ENCODE data around the gene CAPN12. TPM values are rescaled to one million over a fixed set of nuclear protein-coding genes. Genes with fewer than 3 reads are reported as not detected.

Gene CAPN12
- total and polyA plus RNA-seq, 2 experiments from 2014 or later = 19.1 to 20.5 TPM

DNA sequence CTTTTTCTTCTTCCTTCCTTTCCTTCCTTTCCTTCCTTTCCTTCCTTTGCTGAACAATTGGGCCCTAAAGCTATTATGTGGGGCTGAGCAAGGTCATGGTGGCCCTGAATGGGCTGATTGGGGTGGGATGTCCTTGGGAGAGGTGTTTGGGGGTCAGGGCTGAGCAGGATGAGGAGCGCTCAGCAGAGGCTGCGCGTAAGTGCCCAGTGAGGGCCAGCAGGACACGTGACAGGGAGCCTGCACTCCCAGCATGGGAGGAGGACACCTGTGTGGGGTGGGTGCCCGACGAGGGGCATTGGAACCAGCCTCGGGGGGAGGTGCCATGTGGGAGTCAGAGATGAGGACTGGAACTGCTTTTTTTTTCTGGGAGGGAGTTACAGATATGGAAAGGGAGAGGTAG lies 34.5 kb upstream of the CAPN12 start:
- DNase-seq (ENCODE audit: low spot score) = no peak
- Histone ChIP-seq H4K20me1 (replicated peaks; ENCODE audit: insufficient read depth) (no peaks in the 10 kb centered on the region), H3K4me3 (no peak overlapping the region), H3K4me2 (no peak overlapping the region), H3F3A (replicated peaks; ENCODE audit: low read depth) (0 out of 2 replicates have a peak, but pooled peaks cover 2% of the 10 kb centered on the region), H3K27me3 (ENCODE audit: insufficient read depth) (no peaks in the 10 kb centered on the region), H2AFZ (peak overlapping the region; percentile 47; the same call in 1 of the 2 replicates), H3K4me1 (ENCODE audit: insufficient read depth) (no peaks in the 10 kb centered on the region), H3K27ac (ENCODE audit: low read depth) (no peak overlapping the region), H3K9me2 (ENCODE audit: insufficient read depth) (no peaks in the 10 kb centered on the region), H3K79me2 (replicated peaks; ENCODE audit: insufficient read depth) (no peaks in the 10 kb centered on the region), H3K36me3 (ENCODE audit: insufficient read depth) (no peaks in the 10 kb centered on the region)
- H3K4me3 Mint-ChIP-seq = no peak overlapping the region
- H3K4me1 Mint-ChIP-seq = no peaks in the 10 kb centered on the region
- H3K9me3 Mint-ChIP-seq = no peaks in the 10 kb centered on the region; the same call in 2 of the 3 replicates
- 0 out of 2 replicates have a peak overlapping the region, but pooled peaks have one; percentile 10 for H3K27ac Mint-ChIP-seq
- peaks cover 7% of the 10 kb centered on the region for H3K27me3 Mint-ChIP-seq (ENCODE audit: insufficient read depth, low read depth, poor library complexity)
- no peak for TF ChIP-seq JUNB (IDR thresholded peaks at IDR 0.05; ENCODE audit: unreplicated experiment)
- TF ChIP-seq ZNF331 (CRISPR knock-in tag; IDR thresholded peaks at IDR 0.05; ENCODE audit: low read depth) = no peak
- TF ChIP-seq POLR2AphosphoS5 (IDR thresholded peaks at IDR 0.05; ENCODE audit: low read depth) = no peak
- no peak for TF ChIP-seq CREB1 (CRISPR knock-in tag; IDR thresholded peaks at IDR 0.05; ENCODE audit: low read depth)
- TF ChIP-seq NANOG (IDR thresholded peaks at IDR 0.05; ENCODE audit: borderline replicate concordance) = no peak
- no peak for TF ChIP-seq STAT1 (IDR thresholded peaks at IDR 0.05; ENCODE audit: unreplicated experiment)
- no peak for TF ChIP-seq EZH2phosphoT487 (IDR thresholded peaks at IDR 0.05; ENCODE audit: unreplicated experiment)
- TF ChIP-seq, protein P1, sequence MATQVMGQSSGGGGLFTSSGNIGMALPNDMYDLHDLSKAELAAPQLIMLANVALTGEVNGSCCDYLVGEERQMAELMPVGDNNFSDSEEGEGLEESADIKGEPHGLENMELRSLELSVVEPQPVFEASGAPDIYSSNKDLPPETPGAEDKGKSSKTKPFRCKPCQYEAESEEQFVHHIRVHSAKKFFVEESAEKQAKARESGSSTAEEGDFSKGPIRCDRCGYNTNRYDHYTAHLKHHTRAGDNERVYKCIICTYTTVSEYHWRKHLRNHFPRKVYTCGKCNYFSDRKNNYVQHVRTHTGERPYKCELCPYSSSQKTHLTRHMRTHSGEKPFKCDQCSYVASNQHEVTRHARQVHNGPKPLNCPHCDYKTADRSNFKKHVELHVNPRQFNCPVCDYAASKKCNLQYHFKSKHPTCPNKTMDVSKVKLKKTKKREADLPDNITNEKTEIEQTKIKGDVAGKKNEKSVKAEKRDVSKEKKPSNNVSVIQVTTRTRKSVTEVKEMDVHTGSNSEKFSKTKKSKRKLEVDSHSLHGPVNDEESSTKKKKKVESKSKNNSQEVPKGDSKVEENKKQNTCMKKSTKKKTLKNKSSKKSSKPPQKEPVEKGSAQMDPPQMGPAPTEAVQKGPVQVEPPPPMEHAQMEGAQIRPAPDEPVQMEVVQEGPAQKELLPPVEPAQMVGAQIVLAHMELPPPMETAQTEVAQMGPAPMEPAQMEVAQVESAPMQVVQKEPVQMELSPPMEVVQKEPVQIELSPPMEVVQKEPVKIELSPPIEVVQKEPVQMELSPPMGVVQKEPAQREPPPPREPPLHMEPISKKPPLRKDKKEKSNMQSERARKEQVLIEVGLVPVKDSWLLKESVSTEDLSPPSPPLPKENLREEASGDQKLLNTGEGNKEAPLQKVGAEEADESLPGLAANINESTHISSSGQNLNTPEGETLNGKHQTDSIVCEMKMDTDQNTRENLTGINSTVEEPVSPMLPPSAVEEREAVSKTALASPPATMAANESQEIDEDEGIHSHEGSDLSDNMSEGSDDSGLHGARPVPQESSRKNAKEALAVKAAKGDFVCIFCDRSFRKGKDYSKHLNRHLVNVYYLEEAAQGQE (IDR thresholded peaks at IDR 0.05; ENCODE audit: unreplicated experiment) = no peak
- TF ChIP-seq ZNF114 (CRISPR knock-in tag; IDR thresholded peaks at IDR 0.05) = no peak
- no peak for TF ChIP-seq EZH2 (IDR thresholded peaks at IDR 0.05; ENCODE audit: low read depth, unreplicated experiment)
- TF ChIP-seq, protein P2, sequence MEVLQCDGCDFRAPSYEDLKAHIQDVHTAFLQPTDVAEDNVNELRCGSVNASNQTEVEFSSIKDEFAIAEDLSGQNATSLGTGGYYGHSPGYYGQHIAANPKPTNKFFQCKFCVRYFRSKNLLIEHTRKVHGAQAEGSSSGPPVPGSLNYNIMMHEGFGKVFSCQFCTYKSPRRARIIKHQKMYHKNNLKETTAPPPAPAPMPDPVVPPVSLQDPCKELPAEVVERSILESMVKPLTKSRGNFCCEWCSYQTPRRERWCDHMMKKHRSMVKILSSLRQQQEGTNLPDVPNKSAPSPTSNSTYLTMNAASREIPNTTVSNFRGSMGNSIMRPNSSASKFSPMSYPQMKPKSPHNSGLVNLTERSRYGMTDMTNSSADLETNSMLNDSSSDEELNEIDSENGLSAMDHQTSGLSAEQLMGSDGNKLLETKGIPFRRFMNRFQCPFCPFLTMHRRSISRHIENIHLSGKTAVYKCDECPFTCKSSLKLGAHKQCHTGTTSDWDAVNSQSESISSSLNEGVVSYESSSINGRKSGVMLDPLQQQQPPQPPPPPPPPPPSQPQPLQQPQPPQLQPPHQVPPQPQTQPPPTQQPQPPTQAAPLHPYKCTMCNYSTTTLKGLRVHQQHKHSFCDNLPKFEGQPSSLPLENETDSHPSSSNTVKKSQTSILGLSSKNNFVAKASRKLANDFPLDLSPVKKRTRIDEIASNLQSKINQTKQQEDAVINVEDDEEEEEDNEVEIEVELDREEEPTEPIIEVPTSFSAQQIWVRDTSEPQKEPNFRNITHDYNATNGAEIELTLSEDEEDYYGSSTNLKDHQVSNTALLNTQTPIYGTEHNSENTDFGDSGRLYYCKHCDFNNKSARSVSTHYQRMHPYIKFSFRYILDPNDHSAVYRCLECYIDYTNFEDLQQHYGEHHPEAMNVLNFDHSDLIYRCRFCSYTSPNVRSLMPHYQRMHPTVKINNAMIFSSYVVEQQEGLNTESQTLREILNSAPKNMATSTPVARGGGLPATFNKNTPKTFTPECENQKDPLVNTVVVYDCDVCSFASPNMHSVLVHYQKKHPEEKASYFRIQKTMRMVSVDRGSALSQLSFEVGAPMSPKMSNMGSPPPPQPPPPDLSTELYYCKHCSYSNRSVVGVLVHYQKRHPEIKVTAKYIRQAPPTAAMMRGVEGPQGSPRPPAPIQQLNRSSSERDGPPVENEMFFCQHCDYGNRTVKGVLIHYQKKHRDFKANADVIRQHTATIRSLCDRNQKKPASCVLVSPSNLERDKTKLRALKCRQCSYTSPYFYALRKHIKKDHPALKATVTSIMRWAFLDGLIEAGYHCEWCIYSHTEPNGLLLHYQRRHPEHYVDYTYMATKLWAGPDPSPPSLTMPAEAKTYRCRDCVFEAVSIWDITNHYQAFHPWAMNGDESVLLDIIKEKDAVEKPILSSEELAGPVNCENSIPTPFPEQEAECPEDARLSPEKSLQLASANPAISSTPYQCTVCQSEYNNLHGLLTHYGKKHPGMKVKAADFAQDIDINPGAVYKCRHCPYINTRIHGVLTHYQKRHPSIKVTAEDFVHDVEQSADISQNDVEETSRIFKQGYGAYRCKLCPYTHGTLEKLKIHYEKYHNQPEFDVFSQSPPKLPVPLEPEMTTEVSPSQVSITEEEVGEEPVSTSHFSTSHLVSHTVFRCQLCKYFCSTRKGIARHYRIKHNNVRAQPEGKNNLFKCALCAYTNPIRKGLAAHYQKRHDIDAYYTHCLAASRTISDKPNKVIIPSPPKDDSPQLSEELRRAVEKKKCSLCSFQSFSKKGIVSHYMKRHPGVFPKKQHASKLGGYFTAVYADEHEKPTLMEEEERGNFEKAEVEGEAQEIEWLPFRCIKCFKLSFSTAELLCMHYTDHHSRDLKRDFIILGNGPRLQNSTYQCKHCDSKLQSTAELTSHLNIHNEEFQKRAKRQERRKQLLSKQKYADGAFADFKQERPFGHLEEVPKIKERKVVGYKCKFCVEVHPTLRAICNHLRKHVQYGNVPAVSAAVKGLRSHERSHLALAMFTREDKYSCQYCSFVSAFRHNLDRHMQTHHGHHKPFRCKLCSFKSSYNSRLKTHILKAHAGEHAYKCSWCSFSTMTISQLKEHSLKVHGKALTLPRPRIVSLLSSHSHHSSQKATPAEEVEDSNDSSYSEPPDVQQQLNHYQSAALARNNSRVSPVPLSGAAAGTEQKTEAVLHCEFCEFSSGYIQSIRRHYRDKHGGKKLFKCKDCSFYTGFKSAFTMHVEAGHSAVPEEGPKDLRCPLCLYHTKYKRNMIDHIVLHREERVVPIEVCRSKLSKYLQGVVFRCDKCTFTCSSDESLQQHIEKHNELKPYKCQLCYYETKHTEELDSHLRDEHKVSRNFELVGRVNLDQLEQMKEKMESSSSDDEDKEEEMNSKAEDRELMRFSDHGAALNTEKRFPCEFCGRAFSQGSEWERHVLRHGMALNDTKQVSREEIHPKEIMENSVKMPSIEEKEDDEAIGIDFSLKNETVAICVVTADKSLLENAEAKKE (CRISPR knock-in tag; IDR thresholded peaks at IDR 0.05) = no peak
- TF ChIP-seq, protein P3, sequence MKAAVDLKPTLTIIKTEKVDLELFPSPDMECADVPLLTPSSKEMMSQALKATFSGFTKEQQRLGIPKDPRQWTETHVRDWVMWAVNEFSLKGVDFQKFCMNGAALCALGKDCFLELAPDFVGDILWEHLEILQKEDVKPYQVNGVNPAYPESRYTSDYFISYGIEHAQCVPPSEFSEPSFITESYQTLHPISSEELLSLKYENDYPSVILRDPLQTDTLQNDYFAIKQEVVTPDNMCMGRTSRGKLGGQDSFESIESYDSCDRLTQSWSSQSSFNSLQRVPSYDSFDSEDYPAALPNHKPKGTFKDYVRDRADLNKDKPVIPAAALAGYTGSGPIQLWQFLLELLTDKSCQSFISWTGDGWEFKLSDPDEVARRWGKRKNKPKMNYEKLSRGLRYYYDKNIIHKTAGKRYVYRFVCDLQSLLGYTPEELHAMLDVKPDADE (IDR thresholded peaks at IDR 0.05) = no peak
- TF ChIP-seq, protein P4, sequence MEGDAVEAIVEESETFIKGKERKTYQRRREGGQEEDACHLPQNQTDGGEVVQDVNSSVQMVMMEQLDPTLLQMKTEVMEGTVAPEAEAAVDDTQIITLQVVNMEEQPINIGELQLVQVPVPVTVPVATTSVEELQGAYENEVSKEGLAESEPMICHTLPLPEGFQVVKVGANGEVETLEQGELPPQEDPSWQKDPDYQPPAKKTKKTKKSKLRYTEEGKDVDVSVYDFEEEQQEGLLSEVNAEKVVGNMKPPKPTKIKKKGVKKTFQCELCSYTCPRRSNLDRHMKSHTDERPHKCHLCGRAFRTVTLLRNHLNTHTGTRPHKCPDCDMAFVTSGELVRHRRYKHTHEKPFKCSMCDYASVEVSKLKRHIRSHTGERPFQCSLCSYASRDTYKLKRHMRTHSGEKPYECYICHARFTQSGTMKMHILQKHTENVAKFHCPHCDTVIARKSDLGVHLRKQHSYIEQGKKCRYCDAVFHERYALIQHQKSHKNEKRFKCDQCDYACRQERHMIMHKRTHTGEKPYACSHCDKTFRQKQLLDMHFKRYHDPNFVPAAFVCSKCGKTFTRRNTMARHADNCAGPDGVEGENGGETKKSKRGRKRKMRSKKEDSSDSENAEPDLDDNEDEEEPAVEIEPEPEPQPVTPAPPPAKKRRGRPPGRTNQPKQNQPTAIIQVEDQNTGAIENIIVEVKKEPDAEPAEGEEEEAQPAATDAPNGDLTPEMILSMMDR (conservative IDR thresholded peaks at IDR 0.05; ENCODE audit: low read depth in 2 of 2) = no peak
- no peaks in the 10 kb centered on the region for H3K36me3 Mint-ChIP-seq (ENCODE audit: low read depth)
- ATAC-seq = no peak
